Liver (tissue), 9 donors: ENCODE measurements around the gene NDUFS2. TPM values are rescaled to one million over a fixed set of nuclear protein-coding genes. Genes with fewer than 3 reads are reported as not detected.
A peak's percentile ranks its signal among the peaks of the same experiment; 100 is the strongest.
"Not testable (repeated sequence)": the region's sequence is repeated elsewhere in the genome, so short reads cannot be mapped to it uniquely, and the experiment has no call there.

Experiments
- DNase-seq: peaks from one replicate; pipeline ENCODE4 v3.0.0-alpha.2; 2017; ENCODE audit warnings: low spot score
- H3K27ac ChIP-seq, 2 donors: one replicate each; pipeline ENCODE4 v1.7.0; 2013; ENCODE audit warnings: inconsistent platforms in 2 of 2, low read length in 2 of 2, control low read depth in 1 of 2, low read depth in 1 of 2, mild to moderate bottlenecking in 1 of 2
- H3K27me3 ChIP-seq, 4 donors: one replicate each; pipeline versions ENCODE4 v1.6.1 to v1.7.0; 2013; ENCODE audit warnings: low read length in 3 of 4, inconsistent platforms in 1 of 4, mild to moderate bottlenecking in 1 of 4, moderate library complexity in 1 of 4; ENCODE audit not compliant: control insufficient read depth in 4 of 4, insufficient read depth in 4 of 4
- H3K36me3 ChIP-seq, 4 donors: one replicate each; pipeline versions ENCODE4 v1.6.1 to v1.7.0; 2013; ENCODE audit warnings: low read length in 3 of 4, mild to moderate bottlenecking in 3 of 4, low read depth in 1 of 4, moderate library complexity in 1 of 4; ENCODE audit not compliant: control insufficient read depth in 4 of 4, insufficient read depth in 3 of 4
- H3K4me1 ChIP-seq, 4 donors: one replicate each; pipeline versions ENCODE4 v1.6.1 to v1.7.0; 2013; ENCODE audit warnings: low read length in 3 of 4, mild to moderate bottlenecking in 3 of 4, moderate library complexity in 1 of 4; ENCODE audit not compliant: control insufficient read depth in 4 of 4, insufficient read depth in 4 of 4
- H3K4me3 ChIP-seq, 3 donors: one replicate each; pipeline versions ENCODE4 v1.6.1 to v1.7.0; 2013; ENCODE audit warnings: low read length in 3 of 3, control low read depth in 1 of 3, low read depth in 1 of 3, mild to moderate bottlenecking in 1 of 3
- H3K9ac ChIP-seq, 2 donors: one replicate each; pipeline ENCODE4 v1.7.0; 2013; ENCODE audit warnings: low read length in 2 of 2, mild to moderate bottlenecking in 2 of 2, moderate library complexity in 2 of 2, control low read depth in 1 of 2, low read depth in 1 of 2
- H3K9me3 ChIP-seq, 4 donors: one replicate each; pipeline versions ENCODE4 v1.6.1 to v1.7.0; 2013; ENCODE audit warnings: low read length in 3 of 4; ENCODE audit not compliant: control insufficient read depth in 4 of 4
- ATF3 ChIP-seq: IDR thresholded peaks from 2 replicates; pipeline ENCODE4 v1.6.1; 2016; ENCODE audit warnings: antibody characterized with exemption
- CTCF ChIP-seq: fragments of 150-350 bp; IDR thresholded peaks from 2 replicates; pipeline ENCODE4 v1.5.1; 2017; ENCODE audit warnings: improper control_type of control experiment, low read depth, low read length; ENCODE audit not compliant: missing input control
- EGR1 ChIP-seq, 2 donors: IDR thresholded peaks; 2 replicates each; pipeline ENCODE4 v1.6.1; 2016 to 2018; ENCODE audit warnings: antibody characterized with exemption in 2 of 2, low read depth in 2 of 2
- FOXA1 ChIP-seq: IDR thresholded peaks from 2 replicates; pipeline ENCODE4 v1.6.1; 2016; ENCODE audit warnings: antibody characterized with exemption
- FOXA2 ChIP-seq: IDR thresholded peaks from 2 replicates; pipeline ENCODE4 v1.6.1; 2016; ENCODE audit warnings: antibody characterized with exemption
- GABPA ChIP-seq, 2 donors: IDR thresholded peaks in 1 of 2; conservative IDR thresholded peaks in 1 of 2; 2 replicates each; pipeline ENCODE4 v1.6.1; 2016; ENCODE audit warnings: antibody characterized with exemption in 2 of 2, mild to moderate bottlenecking in 1 of 2, moderate library complexity in 1 of 2
- HNF4A ChIP-seq, 2 donors: conservative IDR thresholded peaks; 2 replicates each; pipeline ENCODE4 v1.6.1; 2016; ENCODE audit warnings: antibody characterized with exemption in 2 of 2, mild to moderate bottlenecking in 2 of 2
- HNF4G ChIP-seq: IDR thresholded peaks from 2 replicates; pipeline ENCODE4 v1.6.1; 2016; ENCODE audit warnings: antibody characterized with exemption
- JUND ChIP-seq, 2 donors: IDR thresholded peaks; 2 replicates each; pipeline ENCODE4 v1.6.1; 2016; ENCODE audit warnings: antibody characterized with exemption in 2 of 2
- MAX ChIP-seq: IDR thresholded peaks from 2 replicates; pipeline ENCODE4 v1.6.1; 2016; ENCODE audit warnings: antibody characterized with exemption
- NR2F2 ChIP-seq: IDR thresholded peaks from 2 replicates; pipeline ENCODE4 v1.6.1; 2016; ENCODE audit warnings: antibody characterized with exemption
- RAD21 ChIP-seq, 2 donors: IDR thresholded peaks; 2 replicates each; pipeline ENCODE4 v1.6.1; 2016; ENCODE audit warnings: antibody characterized with exemption in 2 of 2, mild to moderate bottlenecking in 2 of 2
- REST ChIP-seq: IDR thresholded peaks from 2 replicates; pipeline ENCODE4 v1.6.1; 2016; ENCODE audit warnings: antibody characterized with exemption, mild to moderate bottlenecking
- RXRA ChIP-seq, 2 donors: IDR thresholded peaks; 2 replicates each; pipeline ENCODE4 v1.6.1; 2017 to 2018; ENCODE audit warnings: antibody characterized with exemption in 2 of 2, mild to moderate bottlenecking in 1 of 2
- SP1 ChIP-seq: IDR thresholded peaks from 2 replicates; pipeline ENCODE4 v1.6.1; 2018; ENCODE audit warnings: antibody characterized with exemption, mild to moderate bottlenecking
- TAF1 ChIP-seq: conservative IDR thresholded peaks from 2 replicates; pipeline ENCODE4 v1.6.1; 2016; ENCODE audit warnings: antibody characterized with exemption, mild to moderate bottlenecking
- YY1 ChIP-seq: IDR thresholded peaks from 2 replicates; pipeline ENCODE4 v1.6.1; 2016; ENCODE audit warnings: antibody characterized with exemption, mild to moderate bottlenecking
- ZBTB33 ChIP-seq: IDR thresholded peaks from 2 replicates; pipeline ENCODE4 v1.6.1; 2016; ENCODE audit warnings: antibody characterized with exemption
- WGBS: extraction: QIAGEN DNeasy Blood & Tissue Kit; methylation state at CpG from one replicate; pipeline ENCODE4 v1.1.7; 2013; 5-methylcytosine and 5-hydroxymethylcytosine counted together
- polyA plus RNA-seq, 2 donors: library from polyadenylated mRNA; stranded (reverse) in 1 of 2; unstranded in 1 of 2; fragments of 200-250 nt in 1 of 2; fragments of >200 nt in 1 of 2; fragmentation: Nextera tagmentation in 1 of 2; extraction: Ambion mirVana in 1 of 2; gene quantifications; one replicate each; pipeline versions ENCODE4 v1.2.1 to v1.2.3, GENCODE V29; 2013 to 2015
- total RNA-seq, 2 donors: library from RNA; depleted of rRNA; stranded (reverse); fragments of >200 nt; gene quantifications; one replicate each; pipeline ENCODE4 v1.2.3, GENCODE V29; 2014
- donor health status: healthy.
- donor health status: healthy.
- donor health status: healthy.
- donor health status: healthy.
- donor health status: healthy.

Gene NDUFS2
- total and polyA plus RNA-seq, 4 donors: 93.3 to 167 (median 120) TPM

- TF ChIP-seq SP1 (peak; percentile 92), HNF4A (conservative IDR thresholded peaks at IDR 0.05) (peak; percentile 67 to 77), RXRA (IDR thresholded peaks at IDR 0.05) (peak; percentile 78 to 84)
Measured at GRCh38 chr1:161244888-161245287, 42.7 kb downstream of the NDUFS2 start (continued).

GRCh38 chr1:161250100-161250499 lies 47.9 kb downstream of the NDUFS2 start:
- not testable (repeated sequence) for H3K4me1 ChIP-seq, H3K27me3 ChIP-seq, H3K9me3 ChIP-seq, H3K27ac ChIP-seq, DNase-seq, H3K4me3 ChIP-seq, H3K36me3 ChIP-seq, H3K9ac ChIP-seq
- 94% methylated on average over 5 of the region's 5 CpGs for WGBS

- 83% methylated on average over 7 of the region's 7 CpGs for WGBS
- no peaks in the 10 kb centered on the region for H3K27me3 ChIP-seq
Measured at GRCh38 chr1:161250829-161251228, 48.7 kb downstream of the NDUFS2 start.

GRCh38 chr1:161251579-161251978 lies 49.4 kb downstream of the NDUFS2 start:
- DNase-seq: no peak
- TF ChIP-seq ZBTB33: no peak
- no peak for TF ChIP-seq REST
- no peak for TF ChIP-seq NR2F2
- no peak for TF ChIP-seq FOXA2
- no peak for TF ChIP-seq HNF4G
- no peak for TF ChIP-seq ATF3
- no peak for TF ChIP-seq SP1
- TF ChIP-seq HNF4A (conservative IDR thresholded peaks at IDR 0.05): no peak
- TF ChIP-seq RXRA (IDR thresholded peaks at IDR 0.05): no peak
- no peak for TF ChIP-seq YY1
- no peak for TF ChIP-seq FOXA1
- no peak for TF ChIP-seq TAF1
- no peak for TF ChIP-seq MAX
- TF ChIP-seq JUND (IDR thresholded peaks at IDR 0.05): no peak
- TF ChIP-seq RAD21 (IDR thresholded peaks at IDR 0.05): no peak
- TF ChIP-seq EGR1 (IDR thresholded peaks at IDR 0.05; ENCODE audit: low read depth in 2 of 2): no peak
- TF ChIP-seq GABPA (IDR thresholded peaks at IDR 0.05 in 1 of 2, conservative IDR thresholded peaks at IDR 0.05 in 1 of 2): no peak
- TF ChIP-seq CTCF: no peak
- no peaks in the 10 kb centered on the region for H3K9me3 ChIP-seq
- no peak overlapping the region for H3K27ac ChIP-seq
- H3K36me3 ChIP-seq: no peaks in the 10 kb centered on the region
- H3K4me3 ChIP-seq: no peak overlapping the region
- H3K4me1 ChIP-seq: peaks cover 2 to 7% (median 5%) of the 10 kb centered on the region in 4 donors
- 98% methylated on average over 8 of the region's 8 CpGs for WGBS
- H3K27me3 ChIP-seq: no peaks in the 10 kb centered on the region
- no peak overlapping the region for H3K9ac ChIP-seq

More at GRCh38 chr1:161250829-161251228, 48.7 kb downstream of the NDUFS2 start:
- H3K27ac ChIP-seq: no peak overlapping the region
- H3K36me3 ChIP-seq: no peaks in the 10 kb centered on the region
- TF ChIP-seq FOXA2 (no peak), HNF4A (conservative IDR thresholded peaks at IDR 0.05) (peak in 1 of 2 donors; percentile 25)
- no peak overlapping the region for H3K4me3 ChIP-seq
- no peak overlapping the region for H3K9ac ChIP-seq
- peaks cover 2 to 6% (median 3%) of the 10 kb centered on the region in 4 donors for H3K4me1 ChIP-seq
- no peak for DNase-seq
- H3K9me3 ChIP-seq: no peaks in the 10 kb centered on the region
